ENCODE results near the gene PLCE1. TPM values are rescaled to one million over a fixed set of nuclear protein-coding genes. Genes with fewer than 3 reads are reported as not detected.

The PLCE1 gene
- total RNA-seq = 10 to 100 TPM; 17.7 to 26.7 (median 20.8) TPM

- intact Hi-C loops (cut with DNase I) = loop anchor here (5.0 kb wide), 1 partner anchor 328 kb away; no protein-coding TSS in a partner anchor
- no peaks in the 10 kb centered on the region for H3K36me3 ChIP-seq
- H3K4me1 ChIP-seq = peaks cover 18 to 56% (median 30%) of the 10 kb centered on the region in 4 donors
- DNase-seq (ENCODE audit: extremely low spot score) = no peak
- WGBS = 0% methylated on average over 12 of the region's 83 CpGs
- no peak for TF ChIP-seq POLR2A (IDR thresholded peaks at IDR 0.05; ENCODE audit: low read depth)
- TF ChIP-seq POLR2AphosphoS5 (IDR thresholded peaks at IDR 0.05) = peak in 1 of 2 donors; percentile 32
- TF ChIP-seq CTCF (IDR thresholded peaks at IDR 0.05) = peak in 1 of 3 experiments; percentile 24
- no peak for TF ChIP-seq EP300 (IDR thresholded peaks at IDR 0.05)
- peak within 1 kb of the TSS; percentile 66 to 78 (median 73) for H3K27ac ChIP-seq (replicated peaks in 1 of 4)
- no peaks in the 10 kb centered on the region for H3K9me3 ChIP-seq
- peak within 1 kb of the TSS; percentile 73 to 91 (median 75) for H3K4me3 ChIP-seq
- peaks cover 0 to 6% (median 0%) of the 10 kb centered on the region in 4 donors for H3K27me3 ChIP-seq
Observed at GRCh38 chr10:93993782-93994437, at the start of gene PLCE1. TSS of gene PLCE1 (plus strand) at chr10:93993931. CDS start at chr10:94031047, 37,116 bp downstream.

DNA sequence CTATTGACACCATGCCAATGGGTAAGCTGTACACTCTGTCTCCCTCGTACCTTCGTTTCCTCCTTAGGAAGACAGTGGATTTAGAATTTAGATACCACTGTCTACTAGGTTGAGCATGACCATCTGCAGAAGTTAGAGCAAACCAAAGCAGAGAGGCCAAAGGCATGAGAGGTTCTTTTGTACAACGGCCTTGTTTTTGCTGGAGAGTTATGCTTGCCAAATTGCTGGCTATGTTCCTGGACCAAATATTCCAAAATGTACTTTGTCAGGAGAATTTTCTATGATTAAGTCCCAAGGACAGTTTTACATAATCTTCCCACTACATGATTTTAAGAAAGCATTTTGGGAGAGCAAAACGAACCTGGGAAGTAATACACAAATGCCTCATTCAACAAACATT is 47.9 kb upstream of the PLCE1 start:
- intact Hi-C loops (cut with DNase I) = no loop called here
- Histone ChIP-seq H3K36me3 (no peaks in the 10 kb centered on the region), H3K4me1 (peaks cover 0 to 18% (median 3%) of the 10 kb centered on the region in 4 donors), H3K27ac (replicated peaks in 1 of 4) (no peak overlapping the region), H3K9me3 (no peaks in the 10 kb centered on the region), H3K4me3 (no peak overlapping the region), H3K27me3 (no peaks in the 10 kb centered on the region)
- TF ChIP-seq CTCF (IDR thresholded peaks at IDR 0.05) (no peak), POLR2AphosphoS5 (IDR thresholded peaks at IDR 0.05) (no peak), EP300 (IDR thresholded peaks at IDR 0.05) (no peak), POLR2A (IDR thresholded peaks at IDR 0.05; ENCODE audit: low read depth) (no peak)
- WGBS = 57% methylated on average over 4 of the region's 4 CpGs
- DNase-seq (ENCODE audit: extremely low spot score) = no peak

DNA sequence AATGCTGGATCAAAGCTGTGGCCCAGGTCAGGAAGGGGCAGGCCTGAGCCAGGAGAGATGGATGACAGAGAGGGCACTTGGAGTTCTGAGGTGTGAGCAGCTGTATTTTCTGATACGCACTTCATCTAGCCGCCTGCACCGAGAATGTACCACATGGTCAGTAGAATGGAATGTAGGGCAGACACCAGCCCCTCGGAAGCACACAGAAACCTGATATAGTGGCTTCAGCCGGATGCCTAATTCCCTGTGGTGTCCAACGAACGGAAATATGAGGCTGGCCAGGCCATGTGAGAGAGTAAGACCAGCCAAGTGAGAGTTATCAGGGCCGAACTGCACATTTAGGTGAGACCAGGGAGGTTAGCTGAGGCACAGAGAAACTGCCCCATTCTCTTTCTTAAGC is 46.7 kb upstream of the PLCE1 start:
- Histone ChIP-seq H3K36me3 (no peaks in the 10 kb centered on the region), H3K4me1 (peaks cover 0 to 14% (median 3%) of the 10 kb centered on the region in 4 donors), H3K27ac (replicated peaks in 1 of 4) (no peak overlapping the region), H3K27me3 (no peaks in the 10 kb centered on the region), H3K4me3 (no peak overlapping the region), H3K9me3 (no peaks in the 10 kb centered on the region)
- WGBS = 69% methylated on average over 5 of the region's 8 CpGs
- no peak for TF ChIP-seq POLR2AphosphoS5 (IDR thresholded peaks at IDR 0.05)
- TF ChIP-seq POLR2A (IDR thresholded peaks at IDR 0.05; ENCODE audit: low read depth) = no peak
- TF ChIP-seq EP300 (IDR thresholded peaks at IDR 0.05) = no peak
- no peak for TF ChIP-seq CTCF (IDR thresholded peaks at IDR 0.05)
- DNase-seq (ENCODE audit: extremely low spot score) = no peak
- intact Hi-C loops (cut with DNase I) = no loop called here

DNA sequence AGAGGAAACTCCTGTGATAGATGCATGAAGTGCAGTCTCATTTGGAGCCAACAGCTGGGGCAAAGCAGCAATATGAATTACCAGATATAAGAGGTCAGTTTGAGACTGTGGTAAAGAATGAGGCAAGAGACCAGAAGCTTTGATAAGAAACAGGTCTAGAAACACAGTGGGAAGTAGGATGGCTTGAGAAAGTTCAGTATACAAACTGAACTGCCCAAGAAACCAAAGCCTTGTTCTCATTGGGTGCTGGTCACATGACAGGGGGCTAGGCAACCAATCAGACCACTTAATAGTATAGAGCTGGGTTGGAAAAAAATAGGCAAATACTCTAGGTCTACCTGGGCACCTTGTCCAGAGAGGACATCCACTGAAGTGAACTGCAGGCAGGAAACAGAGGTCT is 46.2 kb upstream of the PLCE1 start:
- Histone ChIP-seq H3K36me3 (no peaks in the 10 kb centered on the region), H3K27ac (replicated peaks in 1 of 4) (no peak overlapping the region), H3K4me3 (no peak overlapping the region), H3K27me3 (no peaks in the 10 kb centered on the region), H3K9me3 (no peaks in the 10 kb centered on the region), H3K4me1 (peaks cover 0 to 14% (median 3%) of the 10 kb centered on the region in 4 donors)
- no peak for TF ChIP-seq CTCF (IDR thresholded peaks at IDR 0.05)
- TF ChIP-seq POLR2A (IDR thresholded peaks at IDR 0.05; ENCODE audit: low read depth) = no peak
- no peak for TF ChIP-seq EP300 (IDR thresholded peaks at IDR 0.05)
- no peak for TF ChIP-seq POLR2AphosphoS5 (IDR thresholded peaks at IDR 0.05)
- intact Hi-C loops (cut with DNase I) = no loop called here
- DNase-seq (ENCODE audit: extremely low spot score) = no peak

Measured in esophagus muscularis mucosa (tissue), 4 donors.